HL-60 (cell line): ENCODE results near the gene SNAI1.

Experiments
- DNase-seq, 2 experiments: peaks; one replicate each; pipeline ENCODE4 v3.0.0-alpha.2; 2010 to 2020; ENCODE audit warnings: low read depth in 1 of 2, low spot score in 1 of 2
- H3K27ac ChIP-seq: fragments of 250-450 bp; sonication (Bioruptor Pico); replicated peaks from 2 replicates; pipeline ENCODE4 v1.5.1; 2020; ENCODE audit warnings: mild to moderate bottlenecking, moderate library complexity
- H3K27me3 ChIP-seq: fragments of 250-450 bp; sonication (Bioruptor Pico); 2 replicates; pipeline ENCODE4 v1.5.1; 2021; ENCODE audit warnings: mild to moderate bottlenecking, moderate library complexity; ENCODE audit not compliant: insufficient read depth, poor library complexity, severe bottlenecking
- H3K4me3 ChIP-seq: replicated peaks from 2 replicates; pipeline ENCODE4 v1.5.1; 2011; ENCODE audit warnings: mild to moderate bottlenecking, control low read depth, low read length; ENCODE audit not compliant: insufficient read depth
- GABPA ChIP-seq: IDR thresholded peaks from 2 replicates; pipeline ENCODE4 v1.6.1; 2012; ENCODE audit warnings: low read depth
- POLR2AphosphoS5 ChIP-seq: IDR thresholded peaks from 2 replicates; pipeline ENCODE4 v1.6.1; 2012; ENCODE audit warnings: low read depth
- SPI1 ChIP-seq: IDR thresholded peaks from 2 replicates; pipeline ENCODE4 v1.6.1; 2012; ENCODE audit warnings: low read depth, mild to moderate bottlenecking, borderline replicate concordance
- TF ChIP-seq, protein P1 (sequence below): IDR thresholded peaks from 2 replicates; pipeline ENCODE4 v1.6.1; 2012; ENCODE audit warnings: low read depth; ENCODE audit not compliant: insufficient replicate concordance
- TF ChIP-seq, protein P2 (sequence below): IDR thresholded peaks from one replicate; pipeline ENCODE4 v1.5.1; 2011; ENCODE audit warnings: low read length, control low read depth, inconsistent platforms; ENCODE audit not compliant: insufficient read depth

The SNAI1 gene

DNA sequence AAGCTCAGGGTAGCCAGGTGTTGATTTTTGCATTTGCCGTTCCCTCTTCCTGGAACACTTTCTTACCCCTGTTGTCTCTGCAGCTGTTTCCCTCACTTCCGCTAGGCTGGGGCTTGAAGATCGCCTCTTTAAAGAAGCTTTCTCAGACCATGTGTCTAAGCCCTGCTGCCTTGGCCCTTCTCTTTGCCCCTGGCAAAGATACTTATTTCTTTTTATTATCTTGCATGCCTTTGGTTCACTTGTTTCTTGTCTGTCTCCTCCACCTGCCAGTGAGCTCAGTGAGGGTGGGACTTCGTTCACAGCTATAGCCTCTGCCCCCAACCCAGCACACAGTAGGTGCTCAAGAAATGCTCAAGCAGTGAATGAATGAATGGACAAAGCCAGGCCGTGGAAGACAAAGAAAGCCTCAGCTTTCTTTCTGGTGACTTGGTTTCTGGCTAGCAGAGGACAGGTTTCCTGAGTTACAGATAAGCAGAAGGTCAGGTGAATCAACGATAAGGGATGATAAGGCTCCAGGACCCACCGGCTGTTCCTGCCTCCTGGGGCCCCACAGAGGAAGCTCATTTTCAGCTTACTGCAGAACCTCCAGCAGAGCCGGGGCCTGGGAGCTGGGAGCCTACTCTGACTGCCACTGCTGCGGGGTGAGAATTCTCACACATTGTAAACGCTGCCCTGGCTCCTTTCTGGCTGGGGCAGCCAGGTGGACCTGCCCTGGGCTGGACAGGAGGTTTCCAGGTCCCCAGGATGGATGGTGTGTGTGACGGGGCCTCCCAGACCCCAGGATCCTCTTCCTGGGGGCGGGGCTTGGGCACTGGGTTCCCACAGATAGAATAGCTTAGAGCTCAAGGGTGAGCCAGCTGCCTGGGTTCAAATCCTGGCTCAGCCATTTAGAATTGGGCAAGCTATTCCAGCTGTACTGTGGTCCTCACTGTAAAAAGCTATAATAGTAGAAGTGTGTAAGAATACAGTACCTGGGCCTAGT is 29.8 kb downstream of the SNAI1 start:
- no peak for TF ChIP-seq SPI1
- TF ChIP-seq GABPA, result no peak
- TF ChIP-seq, protein P1, sequence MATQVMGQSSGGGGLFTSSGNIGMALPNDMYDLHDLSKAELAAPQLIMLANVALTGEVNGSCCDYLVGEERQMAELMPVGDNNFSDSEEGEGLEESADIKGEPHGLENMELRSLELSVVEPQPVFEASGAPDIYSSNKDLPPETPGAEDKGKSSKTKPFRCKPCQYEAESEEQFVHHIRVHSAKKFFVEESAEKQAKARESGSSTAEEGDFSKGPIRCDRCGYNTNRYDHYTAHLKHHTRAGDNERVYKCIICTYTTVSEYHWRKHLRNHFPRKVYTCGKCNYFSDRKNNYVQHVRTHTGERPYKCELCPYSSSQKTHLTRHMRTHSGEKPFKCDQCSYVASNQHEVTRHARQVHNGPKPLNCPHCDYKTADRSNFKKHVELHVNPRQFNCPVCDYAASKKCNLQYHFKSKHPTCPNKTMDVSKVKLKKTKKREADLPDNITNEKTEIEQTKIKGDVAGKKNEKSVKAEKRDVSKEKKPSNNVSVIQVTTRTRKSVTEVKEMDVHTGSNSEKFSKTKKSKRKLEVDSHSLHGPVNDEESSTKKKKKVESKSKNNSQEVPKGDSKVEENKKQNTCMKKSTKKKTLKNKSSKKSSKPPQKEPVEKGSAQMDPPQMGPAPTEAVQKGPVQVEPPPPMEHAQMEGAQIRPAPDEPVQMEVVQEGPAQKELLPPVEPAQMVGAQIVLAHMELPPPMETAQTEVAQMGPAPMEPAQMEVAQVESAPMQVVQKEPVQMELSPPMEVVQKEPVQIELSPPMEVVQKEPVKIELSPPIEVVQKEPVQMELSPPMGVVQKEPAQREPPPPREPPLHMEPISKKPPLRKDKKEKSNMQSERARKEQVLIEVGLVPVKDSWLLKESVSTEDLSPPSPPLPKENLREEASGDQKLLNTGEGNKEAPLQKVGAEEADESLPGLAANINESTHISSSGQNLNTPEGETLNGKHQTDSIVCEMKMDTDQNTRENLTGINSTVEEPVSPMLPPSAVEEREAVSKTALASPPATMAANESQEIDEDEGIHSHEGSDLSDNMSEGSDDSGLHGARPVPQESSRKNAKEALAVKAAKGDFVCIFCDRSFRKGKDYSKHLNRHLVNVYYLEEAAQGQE, result no peak
- TF ChIP-seq, protein P2, sequence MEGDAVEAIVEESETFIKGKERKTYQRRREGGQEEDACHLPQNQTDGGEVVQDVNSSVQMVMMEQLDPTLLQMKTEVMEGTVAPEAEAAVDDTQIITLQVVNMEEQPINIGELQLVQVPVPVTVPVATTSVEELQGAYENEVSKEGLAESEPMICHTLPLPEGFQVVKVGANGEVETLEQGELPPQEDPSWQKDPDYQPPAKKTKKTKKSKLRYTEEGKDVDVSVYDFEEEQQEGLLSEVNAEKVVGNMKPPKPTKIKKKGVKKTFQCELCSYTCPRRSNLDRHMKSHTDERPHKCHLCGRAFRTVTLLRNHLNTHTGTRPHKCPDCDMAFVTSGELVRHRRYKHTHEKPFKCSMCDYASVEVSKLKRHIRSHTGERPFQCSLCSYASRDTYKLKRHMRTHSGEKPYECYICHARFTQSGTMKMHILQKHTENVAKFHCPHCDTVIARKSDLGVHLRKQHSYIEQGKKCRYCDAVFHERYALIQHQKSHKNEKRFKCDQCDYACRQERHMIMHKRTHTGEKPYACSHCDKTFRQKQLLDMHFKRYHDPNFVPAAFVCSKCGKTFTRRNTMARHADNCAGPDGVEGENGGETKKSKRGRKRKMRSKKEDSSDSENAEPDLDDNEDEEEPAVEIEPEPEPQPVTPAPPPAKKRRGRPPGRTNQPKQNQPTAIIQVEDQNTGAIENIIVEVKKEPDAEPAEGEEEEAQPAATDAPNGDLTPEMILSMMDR, result no peak
- no peak for TF ChIP-seq POLR2AphosphoS5
- peak overlapping the region; percentile 25; the same call in 1 of the 2 replicates for H3K27ac ChIP-seq
- H3K4me3 ChIP-seq, result no peak overlapping the region
- DNase-seq, result peak in 1 of 2 experiments; percentile 56
- no peaks in the 10 kb centered on the region for H3K27me3 ChIP-seq

DNA sequence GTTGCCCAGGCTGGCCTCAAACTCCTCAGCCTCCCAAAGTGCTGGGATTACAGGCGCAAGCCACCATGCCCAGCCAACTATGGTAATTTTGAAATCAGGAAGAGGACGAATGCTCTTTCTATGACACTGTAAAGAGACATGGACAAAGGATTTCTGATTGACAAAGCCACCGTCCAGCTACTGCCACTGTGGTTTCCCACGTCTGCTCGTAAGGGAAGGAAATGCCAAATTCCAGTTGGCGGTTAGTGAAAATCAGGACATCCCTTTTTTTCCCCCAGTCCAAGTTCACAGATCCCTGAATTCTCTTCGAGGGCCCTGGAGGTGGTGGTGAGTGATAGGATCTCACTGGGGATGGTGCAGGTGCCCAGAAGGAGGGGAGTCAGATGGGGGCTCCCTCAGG is 31.2 kb downstream of the SNAI1 start:
- no peak for TF ChIP-seq GABPA
- TF ChIP-seq POLR2AphosphoS5, result no peak
- TF ChIP-seq SPI1, result no peak
- TF ChIP-seq, protein P2, result no peak
- TF ChIP-seq, protein P1, result no peak
- Histone ChIP-seq H3K4me3 (no peak overlapping the region), H3K27ac (no peak overlapping the region), H3K27me3 (no peaks in the 10 kb centered on the region)
- no peak for DNase-seq

DNA sequence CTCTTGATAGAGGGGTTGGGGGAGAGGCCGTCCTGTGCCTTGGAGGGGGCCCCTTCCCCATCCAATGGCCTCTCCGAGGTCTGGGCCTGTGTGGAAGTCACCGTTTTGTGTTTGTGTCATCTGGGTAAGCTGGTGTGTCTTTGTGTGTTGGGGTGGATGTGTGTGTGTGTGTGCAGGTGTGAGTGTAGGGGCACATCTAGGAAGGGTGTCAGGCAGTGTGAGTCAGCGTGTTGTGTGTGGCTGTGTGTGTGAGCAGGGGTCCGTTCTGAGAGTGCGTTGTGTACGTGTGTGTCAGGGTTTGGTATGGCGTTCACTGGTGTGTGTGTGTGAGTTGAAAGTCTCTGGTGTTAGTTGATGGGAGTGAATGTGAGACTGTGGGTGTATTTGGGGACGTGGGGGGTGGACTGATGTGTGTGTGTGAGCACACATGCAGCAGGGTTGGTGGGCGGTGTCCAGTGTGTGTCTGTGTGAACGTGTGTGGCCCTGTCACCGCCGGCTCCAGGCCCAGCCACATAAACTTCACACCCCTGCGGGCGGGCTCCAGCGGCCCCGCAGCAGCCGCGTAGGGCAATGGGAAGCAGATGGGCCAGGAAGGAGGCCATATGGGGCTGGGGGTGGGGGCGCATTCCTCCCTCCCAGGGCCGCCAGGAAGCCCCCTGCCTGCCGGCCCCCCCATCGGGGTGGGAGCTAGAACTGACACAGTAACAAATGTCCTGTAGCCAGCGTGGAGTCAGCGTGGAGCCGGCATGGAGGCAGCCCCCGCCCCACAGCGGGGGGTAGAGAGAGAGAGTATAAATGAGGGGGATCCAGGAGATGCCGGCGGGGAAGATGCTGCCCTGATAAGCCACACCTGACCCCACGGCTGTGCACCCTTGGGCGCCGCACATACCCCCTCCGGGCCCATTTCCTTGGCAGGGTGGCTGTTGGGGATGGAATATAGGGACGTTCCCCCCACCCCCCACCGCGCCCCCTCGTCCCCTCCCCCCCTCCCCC is 32.1 kb downstream of the SNAI1 start:
- H3K4me3 ChIP-seq, result no peak overlapping the region
- TF ChIP-seq SPI1 (no peak), GABPA (no peak), POLR2AphosphoS5 (no peak)
- TF ChIP-seq, protein P1, result no peak
- TF ChIP-seq, protein P2, result no peak
- H3K27me3 ChIP-seq, result no peaks in the 10 kb centered on the region
- no peak overlapping the region for H3K27ac ChIP-seq
- DNase-seq, result no peak
